ENCODE results near the gene PEAR1. TPM values are rescaled to one million over a fixed set of nuclear protein-coding genes. Genes with fewer than 3 reads are reported as not detected.

The PEAR1 gene
- total RNA-seq, 1 donor, result 17.0 TPM

- peak; percentile 97 for DNase-seq (ENCODE audit: insufficient read length, low spot score, missing footprints)
- Histone ChIP-seq H3K36me3 (ENCODE audit: insufficient read depth, low read length) (no peaks in the 10 kb centered on the region), H3K4me3 (ENCODE audit: insufficient read depth, low read length) (peak overlapping the region; percentile 61), H3K27ac (ENCODE audit: low read depth, low read length) (peak overlapping the region; percentile 100), H3K4me1 (ENCODE audit: insufficient read depth, low read length) (peaks cover 89% of the 10 kb centered on the region), H3K9me3 (ENCODE audit: low read depth, low read length) (no peaks in the 10 kb centered on the region), H3K27me3 (ENCODE audit: insufficient read depth, low read length) (no peaks in the 10 kb centered on the region), H3K79me2 (ENCODE audit: insufficient read depth, low read length) (peaks cover 65% of the 10 kb centered on the region), H4K20me1 (ENCODE audit: insufficient read depth, low read length) (peaks cover 7% of the 10 kb centered on the region), H3K4me2 (ENCODE audit: insufficient read depth, low read length) (peak overlapping the region; percentile 90), H2AFZ (ENCODE audit: low read length) (no peak overlapping the region)
- no peak for TF ChIP-seq CTCF (IDR thresholded peaks at IDR 0.05; ENCODE audit: extremely low read depth, low read depth, low read length)
These were observed 3.7 kb downstream of the PEAR1 start for GRCh38 chr1:156897078-156897825.

DNA sequence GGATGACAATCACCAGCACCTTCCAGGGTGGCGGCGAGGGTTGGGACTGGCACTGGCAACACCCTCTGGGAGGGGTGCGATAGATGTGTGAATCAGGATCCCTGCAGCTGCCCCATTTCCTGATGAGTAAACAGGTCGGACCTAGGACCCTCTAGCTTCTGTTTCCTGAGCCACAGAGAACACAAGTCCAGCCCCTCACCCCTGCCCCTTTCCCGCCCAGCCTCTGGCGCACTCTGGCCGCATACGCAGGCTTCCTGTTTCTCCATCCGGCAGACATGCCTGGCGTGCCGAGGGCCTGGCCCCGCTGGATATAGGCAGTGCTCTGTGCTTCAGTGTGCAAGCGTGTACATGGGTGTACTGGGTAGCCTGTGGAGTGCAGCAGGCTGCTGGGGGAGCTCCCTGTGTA is 4.6 kb downstream of the PEAR1 start:
- TF ChIP-seq CTCF (IDR thresholded peaks at IDR 0.05; ENCODE audit: extremely low read depth, low read depth, low read length), result no peak
- H2AFZ ChIP-seq (ENCODE audit: low read length), result peak overlapping the region; percentile 56
- H3K27me3 ChIP-seq (ENCODE audit: insufficient read depth, low read length), result no peaks in the 10 kb centered on the region
- peak overlapping the region; percentile 61 for H3K4me3 ChIP-seq (ENCODE audit: insufficient read depth, low read length)
- H3K36me3 ChIP-seq (ENCODE audit: insufficient read depth, low read length), result no peaks in the 10 kb centered on the region
- peaks cover 95% of the 10 kb centered on the region for H3K4me1 ChIP-seq (ENCODE audit: insufficient read depth, low read length)
- peak overlapping the region; percentile 100 for H3K27ac ChIP-seq (ENCODE audit: low read depth, low read length)
- peak overlapping the region; percentile 90 for H3K4me2 ChIP-seq (ENCODE audit: insufficient read depth, low read length)
- no peak for DNase-seq (ENCODE audit: insufficient read length, low spot score, missing footprints)
- peaks cover 73% of the 10 kb centered on the region for H3K79me2 ChIP-seq (ENCODE audit: insufficient read depth, low read length)
- H3K9me3 ChIP-seq (ENCODE audit: low read depth, low read length), result no peaks in the 10 kb centered on the region
- H4K20me1 ChIP-seq (ENCODE audit: insufficient read depth, low read length), result peaks cover 7% of the 10 kb centered on the region

DNA sequence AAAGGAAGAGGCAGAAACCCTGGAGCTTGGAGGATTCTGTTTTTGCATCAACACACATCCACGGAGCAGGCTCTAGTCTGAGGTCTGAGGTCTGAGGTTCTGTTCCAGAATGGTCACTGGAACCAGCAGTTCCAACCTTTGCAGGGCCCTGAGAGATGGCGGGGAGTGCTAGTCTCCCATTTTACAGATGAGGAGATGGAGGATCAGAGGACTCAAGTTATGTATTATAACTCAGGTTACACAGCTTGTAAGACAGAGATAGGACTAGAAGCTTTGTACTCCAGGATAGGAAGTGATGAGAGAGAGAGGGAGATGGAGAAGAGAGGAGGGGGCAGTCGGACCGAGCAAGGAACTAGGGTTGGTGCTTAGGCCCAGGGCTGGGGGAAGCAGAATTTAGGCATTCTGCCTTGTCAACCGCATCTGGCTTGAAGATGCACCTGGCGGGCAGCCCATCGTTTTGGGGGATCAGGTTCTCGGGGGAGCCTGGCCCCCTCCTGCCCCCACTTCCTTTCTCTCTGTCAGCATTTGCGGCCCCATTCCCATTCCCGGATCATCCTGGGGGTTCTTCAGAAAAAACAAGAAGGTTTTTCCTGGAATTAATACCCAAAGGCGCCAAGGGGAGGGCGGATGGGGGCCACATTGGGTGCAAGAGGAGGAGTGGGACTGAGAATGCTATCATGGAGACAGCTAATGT is 5.6 kb downstream of the PEAR1 start:
- Histone ChIP-seq H3K4me2 (ENCODE audit: insufficient read depth, low read length) (peak overlapping the region; percentile 90), H3K36me3 (ENCODE audit: insufficient read depth, low read length) (peaks cover 3% of the 10 kb centered on the region), H3K27ac (ENCODE audit: low read depth, low read length) (peak overlapping the region; percentile 100), H3K4me1 (ENCODE audit: insufficient read depth, low read length) (peaks cover 95% of the 10 kb centered on the region), H4K20me1 (ENCODE audit: insufficient read depth, low read length) (peaks cover 7% of the 10 kb centered on the region), H2AFZ (ENCODE audit: low read length) (no peak overlapping the region), H3K79me2 (ENCODE audit: insufficient read depth, low read length) (peaks cover 74% of the 10 kb centered on the region), H3K9me3 (ENCODE audit: low read depth, low read length) (no peaks in the 10 kb centered on the region), H3K27me3 (ENCODE audit: insufficient read depth, low read length) (no peaks in the 10 kb centered on the region), H3K4me3 (ENCODE audit: insufficient read depth, low read length) (no peak overlapping the region)
- no peak for DNase-seq (ENCODE audit: insufficient read length, low spot score, missing footprints)
- no peak for TF ChIP-seq CTCF (IDR thresholded peaks at IDR 0.05; ENCODE audit: extremely low read depth, low read depth, low read length)

All from osteoblast (primary cell).